Caco-2 (cell line): ENCODE measurements around the gene RAB23. TPM values are rescaled to one million over a fixed set of nuclear protein-coding genes. Genes with fewer than 3 reads are reported as not detected.
"Not testable (repeated sequence)": the region's sequence is repeated elsewhere in the genome, so short reads cannot be mapped to it uniquely, and the experiment has no call there.

ENCODE experiments used
- BruUV-seq: library from RNA; stranded (reverse); fragments of 400-500 nt; replicated peaks from 2 replicates; lab custom pipeline; 2021; lab: Mats Ljungman, UMichigan
- CTCF ChIA-PET: fragments of 300-600 bp; sonication (Branson Sonifier 250); formaldehyde crosslinking; loops from one replicate; lab custom pipeline; 2022; ENCODE audit warnings: antibody characterized with exemption; lab: Charles Lee
- POLR2A ChIA-PET: fragments of 300-600 bp; sonication (Branson Sonifier 250); formaldehyde crosslinking; loops from one replicate; lab custom pipeline; 2022; ENCODE audit warnings: antibody characterized with exemption; lab: Charles Lee
- DNase-seq, 2 experiments: peaks; one replicate each; pipeline versions ENCODE4 v3.0.0 to v3.0.0-alpha.2; 2020 to 2022
- H3K27me3 ChIP-seq: replicated peaks from 2 replicates; pipeline ENCODE4 v1.6.0; 2011; ENCODE audit warnings: low read length; ENCODE audit not compliant: control insufficient read depth, insufficient read depth
- H3K36me3 ChIP-seq: 2 replicates; pipeline ENCODE4 v1.5.1; 2011; ENCODE audit warnings: low read length; ENCODE audit not compliant: control insufficient read depth, insufficient read depth
- H3K4me1 ChIP-seq: fragments of 250-450 bp; sonication (Bioruptor Pico); 2 replicates; pipeline ENCODE4 v1.5.1; 2020; ENCODE audit warnings: mild to moderate bottlenecking
- H3K4me3 ChIP-seq: 2 replicates; pipeline ENCODE4 v1.5.1; 2011; ENCODE audit warnings: low read depth, mild to moderate bottlenecking, control low read depth, low read length
- H3K9me3 ChIP-seq: fragments of 250-450 bp; sonication (Bioruptor Pico); 2 replicates; pipeline ENCODE4 v1.5.1; 2020; ENCODE audit warnings: mild to moderate bottlenecking, moderate library complexity
- H3K27ac Mint-ChIP-seq: one replicate; pipeline ENCODE4 v1.8.0; 2022; ENCODE audit warnings: mixed read lengths; ENCODE audit not compliant: unreplicated experiment
- H3K27me3 Mint-ChIP-seq: one replicate; pipeline ENCODE4 v1.8.0; 2022; ENCODE audit warnings: mixed read lengths; ENCODE audit not compliant: insufficient read depth, unreplicated experiment
- H3K36me3 Mint-ChIP-seq: one replicate; pipeline ENCODE4 v1.8.0; 2022; ENCODE audit warnings: mild to moderate bottlenecking, mixed read lengths; ENCODE audit not compliant: insufficient read depth, unreplicated experiment
- H3K4me1 Mint-ChIP-seq: one replicate; pipeline ENCODE4 v1.8.0; 2022; ENCODE audit warnings: low read depth, mixed read lengths; ENCODE audit not compliant: unreplicated experiment
- H3K4me3 Mint-ChIP-seq: one replicate; pipeline ENCODE4 v1.8.0; 2022; ENCODE audit warnings: mild to moderate bottlenecking, moderate library complexity, mixed read lengths; ENCODE audit not compliant: unreplicated experiment
- H3K9me3 Mint-ChIP-seq: one replicate; pipeline ENCODE4 v1.8.0; 2022; ENCODE audit warnings: mixed read lengths; ENCODE audit not compliant: unreplicated experiment
- CTCF ChIP-seq, 2 experiments: fragments of 200-600 bp in 1 of 2; IDR thresholded peaks; 1 replicate in 1 of 2; 2 replicates in 1 of 2; pipeline versions ENCODE4 v1.5.1 to v1.8.0; 2011 to 2022; ENCODE audit warnings: antibody characterized with exemption in 1 of 2, control low read depth in 1 of 2, inconsistent platforms in 1 of 2, low read depth in 1 of 2, low read length in 1 of 2, mild to moderate bottlenecking in 1 of 2, moderate library complexity in 1 of 2; ENCODE audit not compliant: insufficient read depth in 1 of 2, severe bottlenecking in 1 of 2, unreplicated experiment in 1 of 2
- intact Hi-C: fragments of 100-400 bp; cut with micrococcal nuclease; formaldehyde crosslinking; loops from one replicate; pipeline ENCODE4 v1.10.0; 2022; ENCODE audit not compliant: unreplicated experiment
- total RNA-seq: library from RNA; stranded (reverse); gene quantifications from 2 replicates; pipeline ENCODE4 v1.2.3, GENCODE V29; 2022

RAB23 gene
- total RNA-seq, 1 experiment from 2014 or later: 13.7 TPM

GRCh38 chr6:57247603-57248002 is 25.5 kb upstream of the RAB23 start:
- Histone ChIP-seq H3K4me1 (no peaks in the 10 kb centered on the region; the same call in 1 of the 2 replicates), H3K36me3 (no peaks in the 10 kb centered on the region), H3K4me3 (no peak overlapping the region), H3K9me3 (no peaks in the 10 kb centered on the region; the same call in 1 of the 2 replicates), H3K27me3 (no peaks in the 10 kb centered on the region)
- H3K4me3 Mint-ChIP-seq: no peak overlapping the region
- ChIA-PET POLR2A (no interaction called here), CTCF (no interaction called here)
- H3K36me3 Mint-ChIP-seq: no peaks in the 10 kb centered on the region
- H3K4me1 Mint-ChIP-seq: peaks cover under 1% of the 10 kb centered on the region
- intact Hi-C loops: no loop called here
- no peak overlapping the region for H3K27ac Mint-ChIP-seq
- BruUV-seq: no TSS peak
- H3K9me3 Mint-ChIP-seq: no peaks in the 10 kb centered on the region
- no peak for TF ChIP-seq CTCF (IDR thresholded peaks at IDR 0.05; ENCODE audit: insufficient read depth in 1 of 2, low read depth in 1 of 2, low read length in 1 of 2, severe bottlenecking in 1 of 2, unreplicated experiment in 1 of 2)
- DNase-seq: no peak
- H3K27me3 Mint-ChIP-seq: no peaks in the 10 kb centered on the region

DNA sequence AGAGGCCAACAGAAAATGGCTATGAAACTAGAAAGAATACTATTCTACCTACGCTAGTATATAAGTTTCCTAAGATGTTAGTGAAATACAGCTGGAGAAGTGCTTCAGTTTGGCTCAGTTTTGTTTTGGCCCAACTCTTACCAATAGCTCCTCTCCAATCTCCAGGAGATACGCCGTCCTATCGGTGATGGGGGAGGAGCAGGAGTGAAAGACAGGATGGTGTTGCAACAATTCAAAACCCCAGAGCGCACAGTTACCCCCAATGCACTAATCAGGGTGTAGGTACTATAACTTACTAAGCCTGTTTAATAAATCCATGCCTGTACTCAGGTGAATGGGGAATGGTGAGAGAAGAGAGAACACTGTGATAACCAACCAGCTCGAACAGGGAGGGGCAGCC is 24.2 kb upstream of the RAB23 start:
- Mint-ChIP-seq H3K4me1 (no peaks in the 10 kb centered on the region), H3K9me3 (no peaks in the 10 kb centered on the region), H3K36me3 (no peaks in the 10 kb centered on the region), H3K4me3 (no peak overlapping the region), H3K27me3 (no peaks in the 10 kb centered on the region), H3K27ac (no peak overlapping the region)
- TF ChIP-seq CTCF (IDR thresholded peaks at IDR 0.05; ENCODE audit: insufficient read depth in 1 of 2, low read depth in 1 of 2, low read length in 1 of 2, severe bottlenecking in 1 of 2, unreplicated experiment in 1 of 2): no peak
- ChIA-PET POLR2A (no interaction called here), CTCF (no interaction called here)
- no peak overlapping the region for H3K4me3 ChIP-seq
- no peak for DNase-seq
- H3K36me3 ChIP-seq: no peaks in the 10 kb centered on the region
- intact Hi-C loops: no loop called here
- H3K9me3 ChIP-seq: no peaks in the 10 kb centered on the region
- no peaks in the 10 kb centered on the region for H3K27me3 ChIP-seq
- H3K4me1 ChIP-seq: no peaks in the 10 kb centered on the region; the same call in 1 of the 2 replicates
- BruUV-seq: no TSS peak

- no peak for DNase-seq
- H3K4me3 ChIP-seq: no peak overlapping the region
- H3K4me1 ChIP-seq: no peaks in the 10 kb centered on the region; the same call in 1 of the 2 replicates
- Mint-ChIP-seq H3K4me1 (no peaks in the 10 kb centered on the region), H3K9me3 (peaks cover 10% of the 10 kb centered on the region), H3K4me3 (no peak overlapping the region), H3K27me3 (no peaks in the 10 kb centered on the region), H3K36me3 (no peaks in the 10 kb centered on the region), H3K27ac (no peak overlapping the region)
- CTCF ChIA-PET: no interaction called here
- TF ChIP-seq CTCF (IDR thresholded peaks at IDR 0.05; ENCODE audit: insufficient read depth in 1 of 2, low read depth in 1 of 2, low read length in 1 of 2, severe bottlenecking in 1 of 2, unreplicated experiment in 1 of 2): no peak
- BruUV-seq: no TSS peak
- no peaks in the 10 kb centered on the region for H3K36me3 ChIP-seq
- POLR2A ChIA-PET: no interaction called here
- intact Hi-C loops: no loop called here
- no peaks in the 10 kb centered on the region for H3K9me3 ChIP-seq
- H3K27me3 ChIP-seq: no peaks in the 10 kb centered on the region
Observed at GRCh38 chr6:57243954-57244353, 21.8 kb upstream of the RAB23 start.

GRCh38 chr6:57243526-57243925 is 21.4 kb upstream of the RAB23 start:
- H3K36me3 Mint-ChIP-seq, BruUV-seq, H3K4me1 ChIP-seq, H3K4me3 ChIP-seq, H3K36me3 ChIP-seq, H3K27me3 ChIP-seq, H3K4me1 Mint-ChIP-seq, CTCF ChIA-PET, H3K9me3 ChIP-seq, H3K9me3 Mint-ChIP-seq, DNase-seq, intact Hi-C loops, H3K4me3 Mint-ChIP-seq, H3K27ac Mint-ChIP-seq, POLR2A ChIA-PET, H3K27me3 Mint-ChIP-seq: not testable (repeated sequence)
